Renal cortical epithelial cell (primary cell): Measurements from ENCODE around the gene ISLR2. TPM values are rescaled to one million over a fixed set of nuclear protein-coding genes. Genes with fewer than 3 reads are reported as not detected.

ENCODE experiments used
- DNase-seq: peaks from one replicate; pipeline ENCODE4 v3.0.0-alpha.2; 2011; ENCODE audit warnings: low read depth
- total RNA-seq: library from RNA; depleted of rRNA; stranded (reverse); fragments of >200 nt; gene quantifications from 2 replicates; pipeline ENCODE4 v1.2.3, GENCODE V29; 2014

The ISLR2 gene
- total RNA-seq, 1 donor from 2014 or later = not detected

DNA sequence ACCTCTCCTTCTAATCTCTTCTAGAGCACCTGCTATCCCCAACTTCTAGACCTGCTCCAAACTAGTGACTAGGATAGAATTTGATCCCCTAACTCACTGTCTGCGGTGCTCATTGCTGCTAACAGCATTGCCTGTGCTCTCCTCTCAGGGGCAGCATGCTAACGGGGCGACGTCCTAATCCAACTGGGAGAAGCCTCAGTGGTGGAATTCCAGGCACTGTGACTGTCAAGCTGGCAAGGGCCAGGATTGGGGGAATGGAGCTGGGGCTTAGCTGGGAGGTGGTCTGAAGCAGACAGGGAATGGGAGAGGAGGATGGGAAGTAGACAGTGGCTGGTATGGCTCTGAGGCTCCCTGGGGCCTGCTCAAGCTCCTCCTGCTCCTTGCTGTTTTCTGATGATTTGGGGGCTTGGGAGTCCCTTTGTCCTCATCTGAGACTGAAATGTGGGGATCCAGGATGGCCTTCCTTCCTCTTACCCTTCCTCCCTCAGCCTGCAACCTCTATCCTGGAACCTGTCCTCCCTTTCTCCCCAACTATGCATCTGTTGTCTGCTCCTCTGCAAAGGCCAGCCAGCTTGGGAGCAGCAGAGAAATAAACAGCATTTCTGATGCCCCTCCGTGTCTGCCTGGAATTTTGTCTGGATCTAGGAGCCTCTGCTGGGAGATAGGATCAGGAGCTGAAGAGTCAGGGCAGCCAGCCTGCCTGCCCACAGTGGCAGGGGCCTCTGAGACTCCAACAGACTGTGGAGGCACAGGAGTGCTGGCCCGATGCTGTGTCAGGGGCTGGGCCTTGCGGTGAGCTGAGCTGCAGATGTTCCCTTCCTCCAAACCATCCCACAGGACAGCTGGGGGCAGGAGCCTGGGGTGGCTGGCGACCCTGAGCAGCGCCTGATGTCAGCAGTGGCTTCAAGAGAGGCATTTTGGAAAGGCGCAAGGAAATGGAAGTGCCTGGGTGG lies 46.2 kb downstream of the ISLR2 start:
- DNase-seq = no peak

DNA sequence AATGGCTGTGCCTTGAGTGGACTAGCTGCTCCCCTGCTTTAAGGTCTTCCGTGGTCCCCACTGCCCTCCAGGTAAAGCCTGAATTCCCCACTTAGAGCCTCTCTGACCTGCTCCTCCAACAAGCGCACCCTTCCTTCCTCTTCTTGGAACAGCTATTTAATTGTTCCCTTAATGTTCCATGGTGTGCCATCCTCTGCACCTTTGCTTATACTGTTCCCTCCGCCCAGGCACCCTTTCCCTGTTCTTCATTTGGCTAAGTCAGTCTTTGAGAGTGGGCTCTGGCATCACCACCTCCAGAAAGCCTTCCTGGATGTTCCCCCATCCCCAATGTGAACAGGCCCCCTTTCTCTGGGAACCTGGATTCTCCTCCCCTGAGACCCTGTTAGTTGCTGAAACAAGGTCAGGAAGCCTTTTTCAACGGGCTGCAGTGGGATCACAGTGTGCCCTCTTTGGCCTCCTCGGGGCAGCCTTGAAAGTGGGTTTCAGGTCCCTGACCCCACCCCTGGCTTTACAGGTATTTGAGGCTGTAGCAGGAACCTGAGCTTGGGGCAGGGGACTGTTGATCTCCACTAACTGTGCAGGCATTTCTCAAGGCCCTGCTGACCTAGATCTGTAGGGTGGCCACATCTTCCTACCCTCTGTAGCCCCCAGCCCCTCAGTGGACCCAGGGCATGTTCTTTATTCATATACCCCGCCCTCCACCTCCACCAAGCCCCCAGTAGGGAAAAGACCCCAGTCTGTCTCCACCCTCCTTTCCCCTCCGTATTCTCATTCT lies 48.1 kb downstream of the ISLR2 start:
- no peak for DNase-seq

DNA sequence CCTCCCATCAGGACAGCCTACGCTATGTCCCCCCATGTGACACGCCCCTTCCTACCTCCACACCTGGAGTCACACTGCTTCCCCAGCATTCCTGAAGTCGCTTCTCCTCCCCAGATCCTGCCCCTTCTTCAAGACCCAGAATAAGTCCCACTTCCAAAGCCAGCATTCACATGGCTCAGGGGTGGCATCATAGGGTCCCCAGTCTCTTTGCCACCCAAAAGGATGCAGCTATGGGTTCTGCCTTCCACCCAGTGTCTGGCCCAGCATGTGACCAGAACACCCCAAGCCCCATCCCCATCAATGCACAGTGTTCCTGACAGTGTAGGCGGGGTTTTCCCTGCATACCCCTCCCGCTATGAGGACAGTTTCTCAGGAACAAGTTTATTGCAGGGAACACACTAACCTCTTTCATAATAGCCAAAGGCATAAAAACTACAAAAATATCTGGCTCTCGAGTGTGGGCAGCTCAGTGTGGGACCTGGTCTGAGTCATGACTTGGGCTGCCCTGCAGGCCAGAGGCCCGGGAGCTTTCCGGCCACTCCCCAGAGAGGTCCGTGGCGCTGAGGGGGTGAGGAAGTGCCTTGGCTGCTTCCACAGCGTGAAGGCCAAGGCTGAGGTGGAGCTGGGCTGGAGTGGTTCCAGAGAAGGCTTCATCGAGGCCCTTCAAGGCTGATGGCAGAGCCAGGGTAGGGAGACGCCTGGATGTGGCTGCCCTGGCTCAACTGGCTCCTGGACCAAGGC lies 48.9 kb downstream of the ISLR2 start:
- peak; percentile 96 for DNase-seq

DNA sequence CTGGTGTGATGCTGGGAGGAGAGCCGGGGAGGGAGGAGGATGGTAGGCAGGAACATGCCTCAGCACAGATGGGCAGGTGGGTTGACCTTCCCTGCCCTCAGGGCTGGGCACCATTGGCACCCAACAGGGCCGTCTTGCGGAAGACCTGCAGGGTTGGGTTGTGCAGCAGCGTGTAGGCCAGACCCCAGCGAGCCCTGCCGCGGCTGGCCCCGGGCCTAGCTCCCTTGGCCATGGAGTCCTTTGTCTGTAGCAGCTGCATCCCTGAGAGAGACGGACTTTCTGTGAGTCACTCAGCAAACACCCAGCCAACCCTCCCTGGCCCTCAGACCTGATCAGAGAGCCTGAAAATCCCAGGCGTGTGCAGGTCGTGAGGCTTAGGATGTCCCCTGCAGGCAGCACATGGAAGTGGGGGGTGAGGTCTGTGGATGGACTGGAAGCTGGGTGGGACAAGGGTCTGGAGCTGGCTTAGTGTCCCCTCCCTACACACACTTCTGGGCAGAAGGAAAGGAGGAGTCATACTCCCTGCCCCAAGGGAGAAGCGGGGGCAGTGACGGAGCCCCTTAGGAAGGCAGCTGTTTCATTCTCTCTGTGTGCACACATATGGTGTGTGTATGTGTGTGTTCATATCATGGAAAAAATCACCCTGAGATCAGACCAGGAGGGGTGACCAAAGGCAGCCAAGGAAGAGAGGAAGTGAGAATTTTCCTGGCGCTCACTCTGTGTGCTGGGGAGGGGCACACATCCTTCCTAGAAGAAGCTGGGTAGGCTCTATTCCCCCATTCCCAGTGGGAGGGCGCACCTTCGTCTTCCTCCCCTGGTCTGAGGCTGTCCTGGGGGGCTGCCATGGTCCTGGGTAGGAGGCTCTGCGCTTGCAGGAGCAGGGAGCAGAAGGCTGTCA lies 49.8 kb downstream of the ISLR2 start:
- DNase-seq = no peak

DNA sequence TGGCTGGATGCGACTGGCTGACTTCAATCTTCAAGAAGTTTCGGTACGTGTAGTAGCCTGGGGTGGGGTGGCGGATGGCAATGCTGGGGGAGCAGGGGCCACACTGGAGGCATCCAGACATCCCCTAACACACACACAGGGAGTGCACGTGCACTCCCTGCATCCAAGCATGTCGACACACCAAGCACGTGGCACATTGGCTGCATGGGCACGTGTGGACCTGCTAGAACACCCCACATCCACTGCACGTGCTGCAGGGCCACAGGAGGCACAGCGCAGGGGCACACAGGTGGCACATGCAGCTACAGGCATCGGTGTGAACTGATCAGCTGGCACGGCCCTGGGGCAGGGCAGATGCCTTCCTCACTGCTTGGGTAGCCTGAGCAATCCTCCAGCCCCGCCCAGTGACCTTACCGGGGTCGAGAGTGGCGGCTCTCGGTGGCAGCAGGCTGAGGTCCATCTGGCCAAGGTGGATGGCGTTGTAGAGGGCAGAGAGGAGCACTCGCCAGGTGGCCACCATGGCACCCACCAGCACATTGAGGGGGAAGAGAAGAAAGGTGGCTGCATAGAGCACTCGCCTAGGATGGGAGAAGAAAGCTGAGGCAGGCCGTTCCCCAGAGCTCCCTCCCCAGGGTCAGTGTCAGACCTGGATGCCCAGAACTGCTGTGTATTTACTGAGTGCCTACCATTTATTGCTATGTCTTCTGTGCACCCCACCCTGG lies 50.7 kb downstream of the ISLR2 start:
- DNase-seq = no peak

DNA sequence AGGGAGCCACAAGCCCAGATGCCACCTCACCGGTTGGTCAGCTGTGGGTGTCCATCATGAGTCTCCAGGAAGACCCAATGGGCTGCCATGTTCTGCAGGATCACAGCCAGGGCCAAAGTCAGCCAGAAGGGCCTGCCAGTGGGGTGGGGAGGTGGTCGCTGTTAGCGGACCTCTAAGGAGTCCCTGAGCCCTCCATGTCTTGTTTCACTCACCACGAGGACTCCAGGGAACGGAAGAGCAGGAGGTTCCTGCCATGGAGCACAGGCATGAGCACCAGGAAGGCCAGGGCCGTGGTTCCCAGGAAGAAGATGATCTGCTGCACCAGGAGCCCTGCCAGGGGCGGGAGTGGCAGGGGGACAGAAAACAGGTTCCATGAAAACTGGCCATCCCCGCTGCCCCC lies 51.7 kb downstream of the ISLR2 start:
- no peak for DNase-seq

DNA sequence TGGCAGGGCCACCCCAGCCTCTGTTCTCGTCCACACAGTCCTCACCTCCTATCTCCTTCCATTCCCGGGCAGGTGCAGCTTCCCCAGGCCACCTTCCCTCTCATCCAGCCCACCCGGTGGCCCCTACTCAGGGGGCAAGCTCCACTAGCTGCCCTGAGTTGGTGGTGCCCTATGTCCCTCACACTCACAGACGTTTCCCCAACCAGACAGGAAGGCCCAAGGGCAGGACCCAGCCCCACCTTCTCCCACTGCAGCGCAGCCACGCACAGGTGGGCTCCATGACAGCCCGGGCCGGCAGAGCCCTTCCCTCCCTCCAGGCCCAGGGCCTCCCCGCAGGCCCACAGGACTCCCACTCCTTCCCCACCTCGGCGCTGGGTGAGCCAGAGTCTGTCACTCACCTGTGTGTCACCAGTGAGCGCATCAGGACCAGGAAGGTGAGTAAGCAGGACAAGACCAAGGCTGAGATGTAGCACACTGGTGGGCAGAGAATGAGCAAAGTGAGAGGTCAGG lies 54.3 kb downstream of the ISLR2 start:
- no peak for DNase-seq

DNA sequence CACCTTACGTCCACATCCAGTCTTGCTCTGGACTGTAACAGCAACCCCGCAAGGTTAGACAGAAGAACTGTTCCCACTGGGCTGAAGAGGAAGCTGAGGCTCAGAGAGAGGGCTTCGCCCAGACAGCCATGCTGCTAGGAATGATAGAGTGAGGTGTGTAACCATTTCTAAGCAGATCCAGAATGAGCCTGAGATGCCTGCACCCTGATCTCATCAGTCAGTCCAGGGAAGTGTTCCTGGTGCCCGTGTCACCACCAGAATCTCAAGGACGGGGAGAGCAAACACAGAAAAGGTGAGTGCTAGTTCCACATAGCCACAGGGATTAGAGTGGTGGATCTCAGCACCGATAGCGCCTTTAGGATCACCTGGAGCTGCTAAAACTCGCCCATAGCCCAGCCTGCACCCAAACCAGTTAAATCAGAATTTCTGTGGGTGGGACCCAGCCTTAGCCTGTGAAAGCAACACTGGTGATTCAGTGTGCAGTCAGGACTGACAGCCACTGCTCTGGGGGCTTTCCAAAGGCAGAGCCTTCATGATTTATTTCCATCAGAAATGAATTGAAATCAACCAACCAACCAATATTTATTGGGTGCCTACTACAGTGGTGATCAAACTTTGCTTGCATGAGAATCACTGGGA lies 55.4 kb downstream of the ISLR2 start:
- DNase-seq = no peak

Other genes starting within 250 kb of the ISLR2 start
- 62.8 and 70.7 TPM in 2 replicates for gene LOXL1, start 204.1 kb upstream of the ISLR2 start, total RNA-seq
- 23.2 and 36.5 TPM in 2 replicates for gene STOML1, start 138.3 kb upstream of the ISLR2 start, total RNA-seq
- 56.8 and 234 TPM in 2 replicates for gene PML, start 135.9 kb upstream of the ISLR2 start, total RNA-seq
- gene GOLGA6A, start 48.0 kb upstream of the ISLR2 start, total RNA-seq = 0.05 TPM in 1 of 2 replicates, not detected in the other
- gene ISLR, start 43.1 kb downstream of the ISLR2 start, total RNA-seq = 0.30 TPM in 1 of 2 replicates, not detected in the other
- 0.45 and 0.69 TPM in 2 replicates for gene STRA6, start 72.2 kb downstream of the ISLR2 start, total RNA-seq
- not detected in 2 replicates for gene CCDC33, start 105.7 kb downstream of the ISLR2 start, total RNA-seq
- gene CYP11A1, start 237.1 kb downstream of the ISLR2 start, total RNA-seq = 0.20 TPM in 1 of 2 replicates, not detected in the other